IMR-90 (cell line): ENCODE results near the gene OR2F1. TPM values are rescaled to one million over a fixed set of nuclear protein-coding genes. Genes with fewer than 3 reads are reported as not detected.

ENCODE experiments used
- ATAC-seq: fragments of 200-7000 bp; cut with Tn5 transposase; 2 replicates; pipeline ENCODE4 v1.9.1; 2020; ENCODE audit warnings: low read depth, mild to moderate bottlenecking, moderate library complexity
- BruUV-seq: library from RNA; stranded (reverse); fragments of 400-500 nt; replicated peaks from 2 replicates; lab custom pipeline; 2021; lab: Mats Ljungman, UMichigan
- CTCF ChIA-PET: fragments of 300-600 bp; formaldehyde crosslinking; extraction: SDS; loops from one replicate; lab custom pipeline; 2021; ENCODE audit warnings: antibody characterized with exemption; lab: Yijun Ruan, JAX
- POLR2A ChIA-PET: fragments of 300-600 bp; sonication (Branson Sonifier 250); formaldehyde crosslinking; loops from one replicate; lab custom pipeline; 2022; ENCODE audit warnings: antibody characterized with exemption; ENCODE audit not compliant: unreplicated experiment; lab: Charles Lee
- DNase-seq: peaks from one replicate; pipeline ENCODE4 v3.0.0; 2013
- H2AFZ ChIP-seq: replicated peaks from 2 replicates; pipeline ENCODE3; 2013; ENCODE audit warnings: low read length, mild to moderate bottlenecking; ENCODE audit not compliant: poor library complexity
- H2AK5ac ChIP-seq: 2 replicates; pipeline ENCODE4 v1.6.1; 2013; ENCODE audit warnings: low read depth, low read length, inconsistent platforms
- H2AK9ac ChIP-seq: replicated peaks from 2 replicates; pipeline ENCODE3; 2013; ENCODE audit warnings: mild to moderate bottlenecking, low read depth, low read length, moderate library complexity; ENCODE audit not compliant: poor library complexity
- H2BK120ac ChIP-seq: 2 replicates; pipeline ENCODE4 v1.6.1; 2013; ENCODE audit warnings: low read depth, low read length, inconsistent platforms
- H2BK15ac ChIP-seq: 3 replicates; pipeline ENCODE4 v1.6.1; 2013; ENCODE audit warnings: low read depth, low read length, inconsistent platforms
- H2BK20ac ChIP-seq: 2 replicates; pipeline ENCODE4 v1.6.1; 2013; ENCODE audit warnings: low read depth, mild to moderate bottlenecking, inconsistent platforms, low read length, moderate library complexity
- H2BK5ac ChIP-seq: 2 replicates; pipeline ENCODE4 v1.6.1; 2013; ENCODE audit warnings: mild to moderate bottlenecking, low read depth, low read length, inconsistent platforms; ENCODE audit not compliant: poor library complexity, severe bottlenecking
- H3K14ac ChIP-seq: replicated peaks from 2 replicates; pipeline ENCODE4 v1.6.1; 2013; ENCODE audit warnings: low read depth, low read length, inconsistent platforms
- H3K18ac ChIP-seq: 2 replicates; pipeline ENCODE4 v1.6.1; 2013; ENCODE audit warnings: low read depth, low read length, control low read depth
- H3K23ac ChIP-seq: 2 replicates; pipeline ENCODE4 v1.6.1; 2013; ENCODE audit warnings: low read depth, low read length, inconsistent platforms
- H3K27ac ChIP-seq: 2 replicates; pipeline ENCODE4 v1.5.1; 2013; ENCODE audit warnings: mild to moderate bottlenecking, control low read depth, low read length; ENCODE audit not compliant: insufficient read depth
- H3K27me3 ChIP-seq: 2 replicates; pipeline ENCODE4 v1.6.1; 2013; ENCODE audit warnings: low read length; ENCODE audit not compliant: control insufficient read depth, insufficient read depth
- H3K36me3 ChIP-seq: 2 replicates; pipeline ENCODE4 v1.6.1; 2013; ENCODE audit warnings: low read length, mixed read lengths; ENCODE audit not compliant: control insufficient read depth, insufficient read depth
- H3K4ac ChIP-seq: 2 replicates; pipeline ENCODE4 v1.6.1; 2013; ENCODE audit warnings: low read depth, low read length, inconsistent platforms
- H3K4me1 ChIP-seq: 2 replicates; pipeline ENCODE4 v1.6.1; 2013; ENCODE audit warnings: low read length, mixed read lengths; ENCODE audit not compliant: control insufficient read depth, insufficient read depth
- H3K4me2 ChIP-seq: 2 replicates; pipeline ENCODE4 v1.6.1; 2013; ENCODE audit warnings: low read depth, mild to moderate bottlenecking, control low read depth, low read length, moderate library complexity
- H3K4me3 ChIP-seq: 2 replicates; pipeline ENCODE4 v1.5.1; 2013; ENCODE audit warnings: low read depth, mild to moderate bottlenecking, control low read depth, low read length, moderate library complexity; ENCODE audit not compliant: insufficient read depth
- H3K56ac ChIP-seq: 2 replicates; pipeline ENCODE4 v1.6.1; 2013; ENCODE audit warnings: low read length, inconsistent platforms; ENCODE audit not compliant: insufficient read depth; ENCODE audit errors: extremely low read depth
- H3K79me1 ChIP-seq, 2 experiments: 2 replicates each; pipeline ENCODE4 v1.6.1; 2013; ENCODE audit warnings: low read length in 2 of 2, inconsistent platforms in 1 of 2, low read depth in 1 of 2
- H3K9ac ChIP-seq: 2 replicates; pipeline ENCODE4 v1.6.1; 2013; ENCODE audit warnings: low read depth, low read length, control low read depth
- H3K9me1 ChIP-seq: 2 replicates; pipeline ENCODE4 v1.6.1; 2013; ENCODE audit warnings: low read length, inconsistent platforms; ENCODE audit not compliant: insufficient read depth
- H3K9me3 ChIP-seq: 2 replicates; pipeline ENCODE4 v1.6.1; 2013; ENCODE audit warnings: low read length; ENCODE audit not compliant: control insufficient read depth, insufficient read depth
- H4K20me1 ChIP-seq: 2 replicates; pipeline ENCODE4 v1.6.1; 2013; ENCODE audit warnings: low read length, inconsistent platforms; ENCODE audit not compliant: insufficient read depth
- H4K5ac ChIP-seq: 2 replicates; pipeline ENCODE4 v1.6.1; 2013; ENCODE audit warnings: mild to moderate bottlenecking, low read depth, low read length, control low read depth
- H4K8ac ChIP-seq, 2 experiments: 2 replicates each; pipeline ENCODE4 v1.6.1; 2013; ENCODE audit warnings: low read depth in 2 of 2, low read length in 2 of 2, control low read depth in 1 of 2, inconsistent platforms in 1 of 2
- H4K91ac ChIP-seq: 2 replicates; pipeline ENCODE4 v1.6.1; 2013; ENCODE audit warnings: low read depth, low read length, inconsistent platforms; ENCODE audit not compliant: insufficient read depth
- CEBPB ChIP-seq: IDR thresholded peaks from 2 replicates; pipeline ENCODE4 v1.6.1; 2012; ENCODE audit warnings: low read depth, low read length, improper control_type of control experiment
- MAFK ChIP-seq: IDR thresholded peaks from 2 replicates; pipeline ENCODE4 v1.6.1; 2012; ENCODE audit warnings: low read depth, low read length, improper control_type of control experiment
- NFE2L2 ChIP-seq: fragments of 150-350 bp; IDR thresholded peaks from 2 replicates; pipeline ENCODE4 v1.6.1; 2016; ENCODE audit warnings: low read depth, mild to moderate bottlenecking, low read length
- RFX5 ChIP-seq: IDR thresholded peaks from 2 replicates; pipeline ENCODE4 v1.8.0; 2012; ENCODE audit warnings: low read depth, mild to moderate bottlenecking, low read length, moderate library complexity
- WGBS, 2 experiments: methylation state at CpG; one replicate each; pipeline versions ENCODE4 v1.1.5 to v1.1.7; 2013; ENCODE audit warnings: missing lambda C conversion rate in 2 of 2; ENCODE audit not compliant: insufficient read length in 1 of 2; ENCODE audit errors: extremely low coverage in 2 of 2; 5-methylcytosine and 5-hydroxymethylcytosine counted together
- dilution Hi-C: fragments of 300-500 bp; cut with HindIII; formaldehyde crosslinking; loops from one replicate; pipeline ENCODE4 v1.14.3; 2018; ENCODE audit warnings: low sequenced_read_pairs; ENCODE audit not compliant: unreplicated experiment
- in situ Hi-C: fragments of 300-500 bp; cut with MboI; formaldehyde crosslinking; loops from 3 replicates; pipeline ENCODE4 v1.14.3; 2019; ENCODE audit warnings: low sequenced_read_pairs, inconsistent platforms, mixed read lengths
- intact Hi-C: fragments of 100-400 bp; cut with micrococcal nuclease; formaldehyde crosslinking; loops from 2 replicates; pipeline ENCODE4 v1.10.0; 2022
- polyA plus RNA-seq, 3 experiments: library from polyadenylated mRNA; depleted of rRNA; stranded (reverse); fragments of >200 nt; gene quantifications; 2 replicates each; pipeline ENCODE4 v1.2.3, GENCODE V29; 2012; ENCODE audit warnings: low replicate concordance in 1 of 3
- total RNA-seq: library from RNA; depleted of rRNA; stranded (reverse); fragments of >200 nt; gene quantifications from 2 replicates; pipeline ENCODE4 v1.2.3, GENCODE V29; 2012

OR2F1 gene
- total and polyA plus RNA-seq, 2 of the 4 experiments (the other 2 are of a cell fraction) = not detected

GRCh38 chr7:144006692-144007042, 52.0 kb downstream of the OR2F1 start:
- Histone ChIP-seq H2AK5ac (no peak overlapping the region), H3K4me1 (no peaks in the 10 kb centered on the region), H3K9ac (no peak overlapping the region), H2BK15ac (no peak overlapping the region), H3K27ac (no peak overlapping the region), H4K8ac (no peak overlapping the region), H3K27me3 (no peaks in the 10 kb centered on the region), H3K18ac (no peak overlapping the region), H2AK9ac (no peak overlapping the region), H3K4me3 (no peak overlapping the region), H2BK5ac (no peak overlapping the region), H3K79me1 (no peaks in the 10 kb centered on the region), H4K91ac (no peak overlapping the region), H3K56ac (no peak overlapping the region), H3K14ac (no peak overlapping the region), H2BK20ac (no peak overlapping the region), H4K5ac (no peak overlapping the region), H2BK120ac (no peak overlapping the region), H3K4me2 (no peak overlapping the region), H3K9me1 (no peaks in the 10 kb centered on the region), H3K4ac (no peak overlapping the region), H3K36me3 (no peaks in the 10 kb centered on the region), H2AFZ (no peak overlapping the region), H4K20me1 (no peaks in the 10 kb centered on the region), H3K23ac (no peak overlapping the region), H3K9me3 (no peaks in the 10 kb centered on the region; the same call in 1 of the 2 replicates)
- POLR2A ChIA-PET = no interaction called here
- ATAC-seq (no peak), DNase-seq (no peak)
- TF ChIP-seq RFX5 (no peak), NFE2L2 (no peak), MAFK (no peak), CEBPB (no peak; the same call in 1 of the 2 replicates)
- dilution Hi-C loops = no loop called here
- in situ Hi-C loops = no loop called here
- intact Hi-C loops = no loop called here
- WGBS, 2 experiments = 40% methylated on average over 1 of the region's 1 CpG; no CpG with 5 or more reads in 1 of the 2 experiments
- no TSS peak for BruUV-seq
- CTCF ChIA-PET = interaction anchor here (1.7 kb wide), 1 partner anchor 105 kb away, joined by 5 read pairs; the partner anchor contains the start of gene TCAF1
